H9 (cell line): ENCODE data around the gene OOSP1. TPM values are rescaled to one million over a fixed set of nuclear protein-coding genes. Genes with fewer than 3 reads are reported as not detected.

Experiments used
- DNase-seq: peaks from one replicate; pipeline ENCODE4 v3.0.0-alpha.2; 2017
- H2AFZ ChIP-seq: one replicate; pipeline ENCODE4 v1.6.1; 2013; ENCODE audit warnings: mild to moderate bottlenecking, low read length, control low read depth, moderate library complexity
- H2AK5ac ChIP-seq: 2 replicates; pipeline ENCODE4 v1.6.1; 2013; ENCODE audit warnings: low read length, control low read depth, mixed read lengths; ENCODE audit not compliant: insufficient read length
- H2BK120ac ChIP-seq: one replicate; pipeline ENCODE4 v1.6.1; 2013; ENCODE audit warnings: low read depth, mild to moderate bottlenecking, low read length, control low read depth, inconsistent platforms; ENCODE audit not compliant: poor library complexity, severe bottlenecking
- H2BK12ac ChIP-seq: 2 replicates; pipeline ENCODE4 v1.6.1; 2013; ENCODE audit warnings: low read length, control low read depth, mixed read lengths, low read depth; ENCODE audit not compliant: insufficient read length
- H2BK15ac ChIP-seq: 2 replicates; pipeline ENCODE4 v1.6.1; 2013; ENCODE audit warnings: low read depth, low read length, control low read depth
- H2BK20ac ChIP-seq: one replicate; pipeline ENCODE4 v1.6.1; 2013; ENCODE audit warnings: low read depth, mild to moderate bottlenecking, low read length, control low read depth, inconsistent platforms; ENCODE audit not compliant: poor library complexity, severe bottlenecking
- H2BK5ac ChIP-seq: 2 replicates; pipeline ENCODE4 v1.6.1; 2013; ENCODE audit warnings: low read length, control low read depth, mixed read lengths; ENCODE audit not compliant: insufficient read length
- H3K14ac ChIP-seq: 2 replicates; pipeline ENCODE4 v1.6.1; 2013; ENCODE audit warnings: low read length, control low read depth; ENCODE audit not compliant: insufficient read depth
- H3K18ac ChIP-seq: 2 replicates; pipeline ENCODE4 v1.6.1; 2013; ENCODE audit warnings: low read depth, mild to moderate bottlenecking, mixed read lengths, low read length, control low read depth; ENCODE audit not compliant: insufficient read length
- H3K23ac ChIP-seq: 2 replicates; pipeline ENCODE4 v1.6.1; 2013; ENCODE audit warnings: low read length, control low read depth, mixed read lengths, low read depth; ENCODE audit not compliant: insufficient read length
- H3K23me2 ChIP-seq: 2 replicates; pipeline ENCODE4 v1.6.1; 2013; ENCODE audit warnings: low read depth, mild to moderate bottlenecking, mixed read lengths, low read length, control low read depth; ENCODE audit not compliant: insufficient read length, poor library complexity, severe bottlenecking
- H3K27ac ChIP-seq: 2 replicates; pipeline ENCODE4 v1.5.1; 2013; ENCODE audit warnings: low read length, control low read depth, mixed read lengths, low read depth; ENCODE audit not compliant: insufficient read length
- H3K27me3 ChIP-seq: 2 replicates; pipeline ENCODE4 v1.6.1; 2013; ENCODE audit warnings: low read length, control low read depth, inconsistent platforms; ENCODE audit not compliant: insufficient read depth
- H3K4ac ChIP-seq: 2 replicates; pipeline ENCODE4 v1.6.1; 2013; ENCODE audit warnings: low read depth, mild to moderate bottlenecking, control low read depth, inconsistent platforms, low read length, moderate library complexity
- H3K4me1 ChIP-seq: 2 replicates; pipeline ENCODE4 v1.6.1; 2013; ENCODE audit warnings: low read length, control low read depth, inconsistent platforms; ENCODE audit not compliant: insufficient read depth
- H3K4me2 ChIP-seq: 2 replicates; pipeline ENCODE4 v1.6.1; 2013; ENCODE audit warnings: low read length, control low read depth, mixed read lengths; ENCODE audit not compliant: insufficient read length, insufficient read depth
- H3K56ac ChIP-seq: 2 replicates; pipeline ENCODE4 v1.6.1; 2013; ENCODE audit warnings: low read depth, mild to moderate bottlenecking, mixed read lengths, low read length, control low read depth; ENCODE audit not compliant: insufficient read length
- H3K79me1 ChIP-seq: 2 replicates; pipeline ENCODE4 v1.6.1; 2013; ENCODE audit warnings: low read depth, mild to moderate bottlenecking, moderate library complexity, low read length, control low read depth, inconsistent platforms; ENCODE audit not compliant: insufficient read depth, poor library complexity, severe bottlenecking
- H3K79me2 ChIP-seq: 2 replicates; pipeline ENCODE4 v1.6.1; 2013; ENCODE audit warnings: low read length, control low read depth, inconsistent platforms; ENCODE audit not compliant: insufficient read depth
- H3K9ac ChIP-seq: 2 replicates; pipeline ENCODE4 v1.6.1; 2013; ENCODE audit warnings: low read length, control low read depth, mixed read lengths; ENCODE audit not compliant: insufficient read length; ENCODE audit errors: extremely low read depth
- H3K9me3 ChIP-seq: one replicate; pipeline ENCODE4 v1.6.1; 2013; ENCODE audit warnings: low read depth, low read length, inconsistent platforms; ENCODE audit not compliant: control insufficient read depth
- H3T11ph ChIP-seq: one replicate; pipeline ENCODE4 v1.6.1; 2013; ENCODE audit warnings: mild to moderate bottlenecking, low read length, control low read depth, inconsistent platforms
- H4K20me1 ChIP-seq: one replicate; pipeline ENCODE4 v1.6.1; 2013; ENCODE audit not compliant: control insufficient read depth, insufficient read length, insufficient read depth
- H4K5ac ChIP-seq: 2 replicates; pipeline ENCODE4 v1.6.1; 2013; ENCODE audit warnings: low read depth, mild to moderate bottlenecking, mixed read lengths, low read length, control low read depth; ENCODE audit not compliant: insufficient read length
- H4K8ac ChIP-seq: replicated peaks from 2 replicates; pipeline ENCODE4 v1.6.1; 2013; ENCODE audit warnings: low read length, control low read depth, mixed read lengths, low read depth; ENCODE audit not compliant: insufficient read length
- H4K91ac ChIP-seq: 2 replicates; pipeline ENCODE4 v1.6.1; 2013; ENCODE audit warnings: low read depth, mild to moderate bottlenecking, moderate library complexity, mixed read lengths, low read length, control low read depth; ENCODE audit not compliant: insufficient read length
- H3K27ac Mint-ChIP-seq, 3 experiments: 2 replicates in 2 of 3; 3 replicates in 1 of 3; pipeline ENCODE4 v1.8.0; 2020 to 2021; ENCODE audit warnings: mixed read lengths in 3 of 3, mild to moderate bottlenecking in 1 of 3, moderate library complexity in 1 of 3
- H3K27me3 Mint-ChIP-seq: 2 replicates; pipeline ENCODE4 v1.8.0; 2021; ENCODE audit warnings: low read depth, mild to moderate bottlenecking, moderate library complexity, mixed read lengths
- H3K36me3 Mint-ChIP-seq, 3 experiments: 2 replicates in 2 of 3; 3 replicates in 1 of 3; pipeline ENCODE4 v1.8.0; 2020 to 2021; ENCODE audit warnings: low read depth in 3 of 3, mixed read lengths in 3 of 3; ENCODE audit not compliant: insufficient read depth in 1 of 3
- H3K4me1 Mint-ChIP-seq, 2 experiments: 2 replicates each; pipeline ENCODE4 v1.8.0; 2020; ENCODE audit warnings: mixed read lengths in 2 of 2
- H3K4me3 Mint-ChIP-seq, 2 experiments: 2 replicates in 1 of 2; 3 replicates in 1 of 2; pipeline ENCODE4 v1.8.0; 2020 to 2021; ENCODE audit warnings: mild to moderate bottlenecking in 2 of 2, mixed read lengths in 2 of 2, moderate library complexity in 1 of 2
- H3K9me3 Mint-ChIP-seq, 2 experiments: 2 replicates in 1 of 2; 3 replicates in 1 of 2; pipeline ENCODE4 v1.8.0; 2020; ENCODE audit warnings: mild to moderate bottlenecking in 2 of 2, mixed read lengths in 2 of 2, moderate library complexity in 1 of 2
- CTCF ChIP-seq: fragments of 200-600 bp; sonication (generic); conservative IDR thresholded peaks from 3 replicates; pipeline ENCODE4 v1.8.0; 2021; ENCODE audit warnings: antibody characterized with exemption, mild to moderate bottlenecking
- WGBS: extraction: QIAGEN DNeasy Blood & Tissue Kit; methylation state at CpG from one replicate; pipeline ENCODE4 v1.1.7; 2013; ENCODE audit warnings: missing lambda C conversion rate, low lambda C conversion rate, mixed read lengths; ENCODE audit not compliant: insufficient read length; ENCODE audit errors: extremely low coverage; 5-methylcytosine and 5-hydroxymethylcytosine counted together
- total RNA-seq: library from RNA; stranded (reverse); gene quantifications from 2 replicates; pipeline ENCODE4 v1.2.1, GENCODE V29; 2021

OOSP1 gene
- total RNA-seq, 1 experiment from 2014 or later = not detected

DNA sequence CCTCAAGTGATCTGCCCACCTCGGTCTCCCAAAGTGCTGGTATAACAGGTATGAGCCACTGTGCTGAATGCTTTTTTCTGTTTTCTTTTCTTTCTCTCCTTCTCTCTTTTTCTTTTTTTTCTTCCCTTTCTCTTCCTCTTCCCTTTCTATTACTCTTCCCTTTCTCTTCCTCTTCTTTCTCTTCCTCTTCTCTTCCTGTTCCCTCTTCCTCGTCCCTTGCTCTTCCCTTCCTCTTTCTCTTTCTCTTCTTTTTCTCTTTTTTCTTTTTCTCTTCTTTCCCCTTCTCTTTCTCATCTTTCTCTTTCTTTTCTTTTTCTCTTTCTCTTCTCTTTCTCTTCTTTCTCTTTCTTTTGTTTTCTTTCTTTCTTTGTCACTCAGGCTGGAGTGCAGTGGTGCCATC is 1.2 kb downstream of the OOSP1 start:
- no peaks in the 10 kb centered on the region; the same call in 1 of the 2 replicates for H3K27me3 Mint-ChIP-seq
- H3K4me3 Mint-ChIP-seq = no peak overlapping the region
- no peak overlapping the region for H3K9ac ChIP-seq
- H3K27ac ChIP-seq = no peak overlapping the region
- H2BK20ac ChIP-seq = no peak overlapping the region
- H3K4ac ChIP-seq = no peak overlapping the region
- H3K9me3 Mint-ChIP-seq = peaks cover 0 to 7% of the 10 kb centered on the region in 2 experiments; a peak in 2 of 5 replicates
- H4K20me1 ChIP-seq = no peaks in the 10 kb centered on the region
- no peak overlapping the region for H3K18ac ChIP-seq
- H4K8ac ChIP-seq = no peak overlapping the region
- H3K14ac ChIP-seq = no peak overlapping the region
- H4K91ac ChIP-seq = no peak overlapping the region
- H2BK15ac ChIP-seq = no peak overlapping the region
- H3K4me2 ChIP-seq = no peak overlapping the region
- no peak for TF ChIP-seq CTCF
- no CpG with 5 or more reads among the region's 2 CpGs for WGBS
- H3K79me1 ChIP-seq = no peaks in the 10 kb centered on the region
- no peaks in the 10 kb centered on the region for H3K23me2 ChIP-seq
- no peak overlapping the region for H4K5ac ChIP-seq
- 0 out of 4 replicates have a peak, but pooled peaks cover 0 to 2% of the 10 kb centered on the region in 2 experiments for H3K4me1 Mint-ChIP-seq
- no peak overlapping the region for H2BK5ac ChIP-seq
- H3K27me3 ChIP-seq = no peaks in the 10 kb centered on the region
- DNase-seq = no peak
- no peak overlapping the region for H2BK12ac ChIP-seq
- no peak overlapping the region for H3K23ac ChIP-seq
- no peak overlapping the region for H3T11ph ChIP-seq
- H3K56ac ChIP-seq = no peak overlapping the region
- no peak overlapping the region for H2AK5ac ChIP-seq
- no peak overlapping the region for H3K27ac Mint-ChIP-seq
- H3K79me2 ChIP-seq = no peaks in the 10 kb centered on the region
- H3K4me1 ChIP-seq = no peaks in the 10 kb centered on the region
- H3K36me3 Mint-ChIP-seq = peaks cover 0 to 3% (median 0%) of the 10 kb centered on the region in 3 experiments; a peak in 4 of 7 replicates
- H2BK120ac ChIP-seq = no peak overlapping the region
- no peak overlapping the region for H2AFZ ChIP-seq
- no peaks in the 10 kb centered on the region for H3K9me3 ChIP-seq
